Esophagus squamous epithelium (tissue), 4 donors: ENCODE data around the gene THRSP.

ENCODE experiments used
- POLR2A ChIP-seq, 4 donors: fragments of 450-650 bp; IDR thresholded peaks; one replicate each; pipeline ENCODE4 v1.6.1; 2017; ENCODE audit warnings: antibody characterized with exemption in 4 of 4, mild to moderate bottlenecking in 4 of 4, moderate library complexity in 3 of 4
- TF ChIP-seq, protein P1 (sequence below), 6 experiments: fragments of 450-650 bp in 4 of 6; fragments of 200-600 bp in 2 of 6; sonication (generic) in 2 of 6; IDR thresholded peaks; one replicate each; pipeline ENCODE4 v1.5.1; 2016 to 2019; ENCODE audit warnings: antibody characterized with exemption in 6 of 6, mild to moderate bottlenecking in 4 of 6, moderate library complexity in 4 of 6

DNA sequence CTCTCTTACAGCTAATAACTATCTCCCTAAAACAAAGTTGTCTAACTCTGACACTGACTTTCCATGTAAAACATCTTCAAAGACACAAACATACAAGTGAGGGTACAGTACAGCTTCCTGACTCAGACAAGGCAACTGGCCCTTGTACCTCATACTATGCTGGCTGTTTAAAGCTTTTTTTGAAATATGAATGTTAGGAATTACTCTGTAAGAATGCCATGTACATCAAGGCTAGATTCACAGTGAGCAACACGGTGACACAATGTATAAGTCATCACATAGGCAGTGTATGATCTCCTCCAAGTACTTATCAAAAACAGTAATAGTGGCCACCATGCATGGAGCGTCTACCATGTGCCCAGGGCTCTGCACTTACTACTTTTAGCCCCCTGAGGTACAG lies 47.2 kb downstream of the THRSP start:
- TF ChIP-seq, protein P1, sequence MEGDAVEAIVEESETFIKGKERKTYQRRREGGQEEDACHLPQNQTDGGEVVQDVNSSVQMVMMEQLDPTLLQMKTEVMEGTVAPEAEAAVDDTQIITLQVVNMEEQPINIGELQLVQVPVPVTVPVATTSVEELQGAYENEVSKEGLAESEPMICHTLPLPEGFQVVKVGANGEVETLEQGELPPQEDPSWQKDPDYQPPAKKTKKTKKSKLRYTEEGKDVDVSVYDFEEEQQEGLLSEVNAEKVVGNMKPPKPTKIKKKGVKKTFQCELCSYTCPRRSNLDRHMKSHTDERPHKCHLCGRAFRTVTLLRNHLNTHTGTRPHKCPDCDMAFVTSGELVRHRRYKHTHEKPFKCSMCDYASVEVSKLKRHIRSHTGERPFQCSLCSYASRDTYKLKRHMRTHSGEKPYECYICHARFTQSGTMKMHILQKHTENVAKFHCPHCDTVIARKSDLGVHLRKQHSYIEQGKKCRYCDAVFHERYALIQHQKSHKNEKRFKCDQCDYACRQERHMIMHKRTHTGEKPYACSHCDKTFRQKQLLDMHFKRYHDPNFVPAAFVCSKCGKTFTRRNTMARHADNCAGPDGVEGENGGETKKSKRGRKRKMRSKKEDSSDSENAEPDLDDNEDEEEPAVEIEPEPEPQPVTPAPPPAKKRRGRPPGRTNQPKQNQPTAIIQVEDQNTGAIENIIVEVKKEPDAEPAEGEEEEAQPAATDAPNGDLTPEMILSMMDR (IDR thresholded peaks at IDR 0.05), result no peak
- no peak for TF ChIP-seq POLR2A (IDR thresholded peaks at IDR 0.05)
